CD4-positive, alpha-beta T cell treated with Interleukin-4 for 4 hours (primary cell): ENCODE measurements around the gene PAX7.

Source experiments
- DNase-seq: peaks from one replicate; pipeline ENCODE4 v3.0.0-alpha.2; 2020

Gene PAX7

DNA sequence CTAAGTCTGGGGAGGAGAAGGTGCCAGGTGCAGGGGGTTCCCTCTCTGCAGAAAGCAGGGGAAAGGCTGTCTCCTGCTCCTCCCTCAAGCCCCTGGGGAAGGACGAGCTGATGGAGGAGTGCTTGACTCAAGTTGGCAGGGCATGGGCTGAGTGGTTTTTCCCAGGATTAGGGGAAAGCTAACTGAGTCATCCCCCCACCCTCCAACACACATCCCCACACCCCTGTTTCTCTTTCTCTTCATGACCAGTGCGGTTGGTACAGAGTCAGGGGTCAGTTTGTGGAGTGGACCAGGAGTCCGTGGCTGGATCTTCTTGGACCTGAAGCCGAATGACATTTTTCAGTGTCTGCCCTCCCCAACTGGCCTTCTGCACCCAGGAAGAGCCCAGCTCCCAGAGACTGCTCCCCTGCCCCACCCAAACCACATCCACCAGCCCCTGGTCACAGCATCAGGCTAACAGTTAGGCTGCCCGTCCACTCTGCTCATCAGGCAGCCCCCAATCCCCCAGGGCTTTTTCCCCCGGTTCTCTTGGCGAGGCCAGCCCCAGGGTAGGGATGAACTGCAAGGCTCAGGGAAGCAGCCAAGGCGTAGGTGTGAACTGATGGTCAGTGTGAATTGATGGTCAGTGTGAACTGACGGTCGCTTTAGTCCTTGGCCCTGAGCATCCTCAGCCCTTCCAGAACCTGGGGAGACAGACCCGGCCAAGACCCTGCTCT is 81.0 kb downstream of the PAX7 start:
- no peak for DNase-seq

DNA sequence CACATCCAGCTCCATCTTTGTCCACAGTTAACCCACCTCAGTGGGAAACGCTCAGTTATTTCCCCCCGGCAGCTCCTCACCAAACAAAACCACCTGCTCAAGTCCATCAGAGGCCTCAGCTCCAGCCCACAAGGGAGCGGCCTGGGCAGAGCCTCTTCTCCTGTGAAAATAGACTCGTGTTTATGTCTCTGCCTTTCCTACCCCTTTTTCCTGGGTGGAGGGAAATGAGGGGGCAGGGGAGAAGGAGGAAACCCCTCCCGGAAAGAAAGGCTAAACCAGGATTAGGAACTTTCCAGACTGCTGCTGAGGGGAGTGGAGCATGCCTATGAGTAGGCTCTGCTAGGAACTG is 81.6 kb downstream of the PAX7 start:
- DNase-seq = no peak

DNA sequence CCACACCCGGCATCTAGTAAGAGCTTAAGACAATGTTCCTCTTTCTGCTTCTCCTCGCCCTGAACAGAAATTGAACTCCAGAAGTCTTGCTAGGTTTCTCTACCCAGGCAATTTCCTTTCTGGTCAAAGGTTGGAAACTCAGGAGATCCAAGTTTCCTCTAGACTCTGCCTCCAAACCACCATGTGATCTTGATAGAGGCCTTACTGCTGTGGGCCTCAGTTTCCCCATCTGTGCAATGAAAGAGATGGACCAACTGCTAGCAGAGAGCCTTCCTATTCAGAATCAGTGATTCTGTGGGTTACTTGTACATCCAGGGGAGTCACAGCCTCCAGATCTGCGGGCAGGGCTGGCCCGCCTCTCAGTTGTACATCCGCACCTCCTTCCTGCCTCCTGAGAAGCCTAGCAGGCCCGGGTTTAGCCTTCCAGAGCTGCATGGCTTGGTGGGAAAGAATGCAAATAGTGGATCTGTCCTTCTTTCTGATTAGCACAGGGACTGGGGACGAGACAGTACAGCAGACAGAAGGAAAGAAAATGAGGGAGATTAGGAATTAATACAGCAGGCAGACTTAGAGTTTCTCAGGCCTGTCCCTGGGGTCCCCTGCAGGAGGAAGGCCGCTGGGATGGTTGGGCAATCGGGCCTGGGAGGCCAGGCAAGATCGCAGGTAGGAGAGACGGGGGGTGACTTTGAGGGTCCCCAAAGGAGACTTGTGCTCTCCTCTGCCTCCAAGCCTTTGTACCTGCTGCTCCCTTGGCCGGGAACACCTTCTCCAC is 83.9 kb downstream of the PAX7 start:
- no peak for DNase-seq

DNA sequence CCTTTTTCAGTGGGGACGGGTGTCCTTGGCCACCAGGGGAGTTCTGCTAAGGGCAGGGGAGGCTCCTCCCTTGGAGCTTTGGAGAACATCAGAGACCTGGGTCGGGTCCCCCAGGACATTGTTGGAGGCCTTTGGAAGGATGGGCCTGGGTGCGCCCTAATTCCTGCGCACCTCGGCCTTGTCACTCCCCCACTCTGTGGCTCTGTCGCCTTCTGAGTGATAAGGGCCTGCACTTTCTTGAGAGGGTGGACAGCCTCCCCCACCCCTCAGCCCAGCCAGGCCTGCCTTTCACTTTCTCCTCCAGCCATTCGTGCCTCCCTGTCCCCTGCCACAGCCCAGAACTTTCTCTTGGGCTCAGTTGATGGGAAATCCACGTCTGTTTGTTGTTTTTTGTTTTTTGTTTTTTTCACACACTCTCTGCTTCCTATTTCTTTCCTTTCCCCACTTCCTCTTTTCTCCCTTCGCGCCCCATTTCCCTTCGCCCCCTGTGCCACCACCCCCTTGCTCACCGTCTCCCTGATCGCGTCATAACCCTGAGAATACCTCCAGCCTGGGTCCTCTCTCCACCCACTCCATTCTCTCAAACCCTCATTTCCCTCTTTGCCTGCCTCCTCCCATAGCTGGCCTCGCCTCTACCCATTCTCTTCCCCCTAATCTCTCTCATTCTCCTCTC is 85.6 kb downstream of the PAX7 start:
- DNase-seq = no peak

DNA sequence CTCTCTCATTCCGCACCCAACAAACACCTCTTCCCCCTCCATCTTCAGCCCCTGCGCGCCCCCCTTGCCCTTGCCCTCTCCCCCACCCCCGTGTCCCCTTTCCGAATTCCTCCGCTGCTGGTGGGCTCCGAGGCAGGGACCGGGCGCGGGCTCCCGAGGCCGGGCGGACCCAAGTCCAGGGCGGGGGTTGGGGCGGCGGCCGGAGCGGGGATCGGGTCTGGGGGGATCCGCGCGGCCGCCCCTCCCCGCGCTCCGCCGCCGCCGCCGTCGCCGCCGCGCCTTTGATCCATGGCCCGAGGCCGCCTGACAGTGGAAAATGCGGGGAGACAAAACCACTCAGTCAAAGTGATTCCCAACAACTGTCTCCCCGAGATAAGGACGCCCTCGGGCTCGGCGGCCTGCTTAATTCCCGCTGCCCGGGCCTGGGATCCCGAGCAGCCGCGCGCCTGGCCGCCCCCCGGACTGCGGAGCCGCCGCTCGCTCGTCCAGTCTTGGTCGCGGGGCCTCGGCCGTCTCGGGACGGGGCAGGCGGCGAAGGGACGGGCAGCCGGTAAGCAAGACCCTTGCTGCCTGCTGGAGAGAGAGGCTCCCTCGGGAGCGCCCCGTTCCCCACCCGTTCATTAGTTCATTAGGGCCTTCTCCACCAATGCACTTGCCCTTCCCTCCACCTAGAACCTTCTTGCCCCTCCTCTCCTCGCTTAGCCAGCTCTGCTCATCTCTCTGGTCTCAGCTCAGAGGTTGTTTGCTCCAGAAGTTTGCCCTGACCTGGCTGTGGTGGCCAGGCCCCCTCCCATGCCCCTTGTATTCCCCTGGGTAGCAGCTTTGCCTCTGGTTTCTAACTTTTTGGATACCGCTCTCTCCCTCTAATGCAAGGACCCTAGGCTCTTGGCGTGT is 86.4 kb downstream of the PAX7 start:
- DNase-seq = no peak

DNA sequence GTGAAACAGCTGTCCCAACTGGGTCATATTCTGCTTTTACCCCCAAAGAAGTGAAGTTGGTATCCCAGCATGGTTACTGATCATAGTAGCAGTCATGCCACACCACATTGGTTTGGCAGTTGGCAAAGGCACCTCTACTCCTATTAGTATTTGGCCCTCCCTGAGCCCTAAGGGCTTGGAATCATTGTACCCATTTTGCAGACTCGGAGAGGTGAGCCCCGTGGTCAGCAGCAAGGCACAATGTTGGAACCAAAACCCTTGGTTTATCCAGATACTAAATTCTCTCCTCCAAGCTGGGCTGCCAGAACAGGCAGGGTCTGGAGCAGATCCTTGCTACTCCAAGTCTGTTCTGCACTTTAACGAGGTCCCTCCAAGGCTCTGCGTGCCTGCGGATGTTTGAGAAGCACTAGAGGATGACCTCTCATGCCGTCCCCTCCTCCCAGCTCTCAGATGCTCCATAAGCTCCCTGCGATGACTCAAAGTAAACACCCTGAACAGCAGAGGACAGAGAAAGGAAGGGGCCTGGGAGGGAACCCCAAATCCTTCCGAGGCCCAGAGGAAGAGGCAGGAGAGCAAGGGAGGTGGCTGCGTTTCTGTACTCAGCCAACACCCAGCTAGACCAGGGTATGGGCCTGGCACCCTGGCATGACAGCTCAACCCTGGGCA is 89.3 kb downstream of the PAX7 start:
- DNase-seq = no peak

DNA sequence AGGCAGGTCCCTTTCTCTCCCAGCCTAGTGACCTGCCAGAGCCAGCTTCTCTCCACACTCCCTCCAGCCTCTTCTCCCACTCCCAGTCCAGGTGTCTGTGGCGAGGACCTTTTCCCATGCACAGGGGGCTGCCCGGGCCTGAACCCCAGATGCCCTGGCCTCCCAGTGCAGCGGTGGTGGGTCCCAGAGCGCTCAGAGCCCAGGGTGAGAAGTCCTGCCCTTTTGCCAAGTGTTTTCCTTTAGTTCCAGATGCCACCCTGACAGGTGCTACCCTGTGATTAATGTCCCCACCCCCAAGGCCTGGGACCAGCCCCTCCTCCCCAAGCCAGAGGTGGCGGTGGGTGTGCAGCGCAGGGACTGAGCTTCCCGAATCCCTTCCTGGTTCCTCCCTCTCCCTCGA is 90.4 kb downstream of the PAX7 start:
- DNase-seq = no peak

DNA sequence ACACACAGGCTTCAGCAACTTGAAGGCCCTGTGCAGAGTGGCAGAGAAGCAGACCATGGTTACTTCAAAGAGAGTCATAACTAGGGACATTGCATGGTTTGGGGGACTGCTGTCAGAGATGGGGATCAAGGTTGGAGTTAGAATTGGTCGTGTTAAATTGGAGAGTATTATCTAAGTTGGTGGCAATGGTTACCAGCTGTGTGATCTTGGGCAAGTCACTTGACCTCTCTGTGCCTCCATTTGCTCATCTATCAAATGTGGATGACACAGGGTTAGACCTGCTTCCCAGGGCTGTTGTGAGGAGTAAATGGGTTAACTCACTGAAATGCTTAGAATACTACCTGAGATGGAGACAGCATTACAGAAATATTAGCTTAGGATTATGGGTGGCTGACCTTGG is 91.1 kb downstream of the PAX7 start:
- DNase-seq = no peak

DNA sequence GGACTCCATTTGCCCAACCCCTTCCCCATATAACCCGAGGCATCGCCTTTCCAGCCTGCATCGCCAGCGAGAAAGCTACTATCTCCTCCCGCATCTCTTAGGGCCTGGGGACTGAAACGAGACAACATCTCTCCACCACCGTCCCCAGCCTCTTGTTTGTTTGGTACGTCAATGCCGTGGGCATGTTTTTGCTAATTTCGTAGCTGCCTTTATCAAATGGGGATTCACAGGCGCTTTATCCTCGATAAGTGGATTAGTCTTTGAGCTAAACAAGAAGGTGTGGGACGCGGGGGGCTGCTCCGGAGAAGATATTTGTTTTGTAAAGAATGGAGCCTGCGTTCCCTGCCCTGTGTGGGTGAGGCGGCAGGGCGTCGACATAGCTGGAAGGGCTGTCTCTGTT is 91.6 kb downstream of the PAX7 start:
- DNase-seq = no peak

DNA sequence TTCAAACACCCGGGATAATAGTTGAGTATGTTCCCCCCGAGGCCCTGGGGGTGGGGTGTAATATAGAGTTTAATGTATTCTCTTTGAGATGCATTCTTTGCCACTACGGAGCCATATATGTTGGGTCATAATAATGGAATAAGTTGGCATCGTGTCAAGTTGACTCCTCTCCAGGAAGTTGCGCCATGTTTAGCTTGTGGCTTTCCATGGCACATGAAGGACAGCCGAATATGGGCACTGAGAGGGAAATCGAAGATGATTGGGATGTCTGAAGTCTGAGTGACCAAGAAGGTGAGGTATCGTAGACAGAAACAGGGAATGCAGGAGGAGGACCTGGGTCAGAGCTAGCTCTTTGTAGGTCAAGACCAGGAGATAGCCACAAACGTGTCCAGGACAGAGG is 92.6 kb downstream of the PAX7 start:
- no peak for DNase-seq

DNA sequence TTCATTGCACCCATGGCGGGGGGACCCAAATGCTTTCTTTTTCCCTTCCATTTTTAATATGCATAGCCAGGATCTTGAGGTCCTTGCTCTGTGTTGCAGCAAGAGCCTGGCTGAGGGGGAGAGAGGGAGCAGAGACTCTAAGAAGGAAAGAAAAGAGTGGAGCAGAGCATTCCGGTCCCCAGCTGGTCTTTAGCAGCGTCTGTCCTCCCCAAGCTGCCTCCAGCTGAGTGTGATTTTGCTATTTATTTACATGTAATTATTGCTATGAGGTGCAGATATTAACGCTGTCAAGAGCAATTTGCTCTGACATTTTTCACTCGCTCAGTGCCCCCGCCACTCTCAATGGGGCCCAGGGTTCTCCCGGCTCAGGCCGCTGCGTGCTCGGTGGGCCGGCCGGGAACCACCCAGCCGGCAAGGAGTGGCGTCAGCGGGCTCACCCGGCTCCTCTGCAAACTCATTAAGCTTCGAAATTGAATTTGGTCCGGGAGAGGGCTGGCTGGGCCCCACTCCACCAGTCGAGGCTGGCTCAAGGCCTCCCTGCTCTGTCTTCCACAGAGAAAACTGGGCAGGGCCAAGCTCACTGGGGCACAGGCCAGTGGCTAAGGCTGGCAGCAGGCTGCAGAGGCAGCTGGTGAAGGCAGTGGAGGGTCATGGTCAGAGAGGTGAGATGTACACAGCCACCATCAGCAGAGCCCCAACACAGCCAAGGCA is 93.2 kb downstream of the PAX7 start:
- no peak for DNase-seq

DNA sequence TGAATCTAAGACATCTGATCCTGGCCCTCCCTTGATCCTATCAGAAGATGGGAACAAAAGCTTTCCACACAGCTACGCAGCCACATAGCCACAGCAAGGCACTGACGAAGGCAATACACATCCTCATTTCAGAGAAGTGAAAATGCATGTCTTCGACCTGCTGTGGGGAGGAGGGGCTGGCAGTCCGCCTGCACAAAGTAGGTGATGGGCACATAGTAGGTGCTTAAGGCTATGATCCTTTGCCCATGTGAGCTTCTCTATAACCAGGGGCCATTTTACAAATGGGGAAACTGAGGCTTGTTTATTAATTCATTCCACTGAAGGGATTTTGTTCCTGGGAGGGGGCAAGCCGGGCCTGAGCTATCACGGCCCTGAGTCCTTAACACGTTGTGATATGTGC is 94.2 kb downstream of the PAX7 start:
- DNase-seq = no peak

DNA sequence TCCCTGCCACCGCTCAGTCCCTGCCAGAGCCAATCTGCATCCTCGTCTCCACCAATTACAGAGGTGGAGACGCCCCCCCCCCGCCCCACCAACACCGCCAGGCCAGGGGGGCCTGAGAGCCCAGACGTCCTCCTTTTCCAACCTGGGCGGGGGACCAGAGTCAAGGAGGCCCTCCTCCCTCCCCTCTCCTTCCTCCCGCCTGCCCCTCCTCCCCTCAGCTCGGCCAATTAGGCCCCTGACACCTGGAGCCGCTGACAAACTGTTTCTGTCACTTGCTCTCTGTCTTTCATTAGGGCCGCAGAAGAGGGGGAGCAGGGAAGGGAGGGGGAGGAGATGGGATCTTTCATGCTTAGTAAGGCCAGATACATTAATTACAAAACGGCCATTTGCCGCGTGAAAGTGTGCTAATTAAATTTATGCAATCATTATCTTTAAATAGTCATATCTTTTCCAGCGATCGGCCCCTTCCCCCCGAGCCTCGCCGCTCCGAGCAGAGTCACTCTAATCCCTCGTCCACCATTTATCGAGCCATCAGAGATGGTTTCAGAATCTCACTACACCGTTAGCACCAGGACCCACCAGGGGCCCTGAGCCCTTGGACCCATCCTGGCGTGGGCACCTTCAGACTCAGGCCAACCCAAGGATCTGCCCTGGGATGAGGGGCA is 94.7 kb downstream of the PAX7 start:
- DNase-seq = no peak

DNA sequence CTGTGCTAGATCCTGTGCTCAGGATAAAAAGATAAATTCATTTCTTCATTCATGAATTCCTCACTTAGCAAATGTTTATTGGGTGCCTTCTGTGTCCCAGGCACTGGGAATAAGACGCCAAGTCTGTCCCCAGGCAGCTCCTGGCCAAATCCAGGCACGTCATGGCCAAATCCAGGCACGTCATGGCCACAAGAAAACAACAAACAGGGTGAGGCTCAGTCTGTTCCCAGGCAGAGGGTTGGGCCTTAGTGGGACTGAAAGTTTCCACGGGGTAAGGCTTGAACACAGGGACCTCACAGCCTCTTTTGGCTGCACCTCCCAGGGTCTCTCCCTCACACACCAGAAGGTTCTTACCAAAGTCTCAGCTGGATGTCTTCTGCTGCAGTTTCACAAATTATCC is 95.7 kb downstream of the PAX7 start:
- DNase-seq = no peak

DNA sequence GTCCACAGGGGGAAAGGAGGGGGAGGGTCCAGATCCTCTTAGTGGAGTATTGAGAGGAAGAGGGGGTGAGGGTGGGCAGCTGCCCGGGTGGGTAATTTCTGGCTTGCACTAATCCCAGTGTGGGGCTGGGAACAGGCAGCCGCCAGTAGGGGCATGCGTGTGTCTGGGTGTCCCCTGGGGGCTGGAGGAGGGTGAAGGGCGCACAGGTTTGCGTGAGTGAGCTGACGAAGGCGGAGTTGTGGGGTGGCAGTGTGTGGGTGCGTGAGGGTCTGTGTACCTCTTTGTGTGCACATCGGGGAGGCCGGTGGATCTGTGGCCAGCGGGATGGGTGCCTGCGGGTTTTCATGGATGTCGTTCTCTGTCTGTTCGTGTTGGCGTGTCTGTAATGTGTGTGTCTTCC is 97.3 kb downstream of the PAX7 start:
- no peak for DNase-seq

DNA sequence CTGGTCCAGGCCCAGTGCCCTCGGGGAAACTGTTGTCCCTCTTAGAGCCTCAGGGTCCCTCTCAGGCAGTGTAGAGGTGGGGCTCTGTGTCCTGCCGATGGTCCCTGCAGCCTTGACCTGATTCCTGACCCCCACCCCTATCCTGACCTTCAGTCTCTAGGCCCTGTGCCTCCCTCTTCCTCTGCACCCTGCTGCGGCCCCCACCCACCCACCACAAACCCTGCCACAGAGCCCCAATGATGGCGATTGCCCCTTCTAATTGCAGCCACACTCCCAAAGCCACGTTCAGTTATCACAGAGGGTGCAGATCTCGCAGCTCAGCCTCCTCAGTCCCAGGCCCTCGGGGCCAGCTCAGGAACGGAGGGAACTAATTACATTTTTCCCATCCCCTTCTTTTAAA is 99.7 kb downstream of the PAX7 start:
- DNase-seq = no peak

DNA sequence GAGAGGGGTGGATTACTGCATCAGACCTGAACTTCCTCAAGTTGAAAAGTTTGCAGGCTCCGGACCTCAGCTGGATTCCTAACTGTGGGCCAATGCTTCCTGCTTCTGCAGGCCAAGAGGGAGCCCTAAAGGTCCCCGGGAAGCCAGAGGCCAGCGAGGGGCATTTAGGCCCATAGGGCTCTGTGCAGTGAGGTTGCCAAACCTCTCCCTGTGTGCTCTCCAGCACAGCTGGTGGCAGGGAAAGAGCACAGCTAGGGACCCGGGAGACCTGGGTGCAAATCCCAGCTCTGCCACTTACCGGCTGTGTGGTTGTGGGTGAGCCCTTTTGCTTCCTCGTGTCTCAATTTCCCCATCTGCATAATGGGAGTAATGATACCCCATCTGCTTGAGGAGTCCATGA is 100.5 kb downstream of the PAX7 start:
- no peak for DNase-seq

DNA sequence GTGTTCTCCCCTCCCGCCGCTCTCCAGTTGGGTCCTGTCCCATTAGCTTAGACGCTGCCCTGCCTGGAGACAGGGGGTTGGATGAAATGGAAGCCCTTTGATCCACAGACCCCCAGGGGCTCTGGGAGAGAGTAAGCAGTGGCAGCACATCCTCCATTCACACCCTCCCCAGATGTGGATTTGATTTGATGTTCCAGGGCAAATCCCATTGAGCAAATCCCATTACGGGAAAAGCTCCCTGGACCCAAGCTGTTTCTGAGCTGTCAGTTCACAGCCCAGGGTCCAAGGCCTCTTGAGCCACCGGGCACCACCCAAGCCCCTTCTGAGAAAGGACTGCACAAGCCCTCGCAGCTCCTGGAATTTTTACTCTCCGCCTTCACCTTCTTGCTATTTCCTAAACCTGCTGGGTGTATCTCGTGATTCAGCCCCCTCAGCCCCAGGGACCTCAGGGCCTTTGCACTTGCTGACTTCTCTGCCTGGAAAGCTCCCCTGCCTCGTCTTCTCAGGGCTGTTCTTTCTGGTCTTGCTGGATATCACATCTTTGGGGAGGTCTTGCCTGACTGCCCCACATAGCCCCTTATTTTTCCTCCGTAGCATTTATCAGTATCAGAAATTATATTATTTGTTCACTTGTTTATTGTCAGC is 101.1 kb downstream of the PAX7 start:
- no peak for DNase-seq

DNA sequence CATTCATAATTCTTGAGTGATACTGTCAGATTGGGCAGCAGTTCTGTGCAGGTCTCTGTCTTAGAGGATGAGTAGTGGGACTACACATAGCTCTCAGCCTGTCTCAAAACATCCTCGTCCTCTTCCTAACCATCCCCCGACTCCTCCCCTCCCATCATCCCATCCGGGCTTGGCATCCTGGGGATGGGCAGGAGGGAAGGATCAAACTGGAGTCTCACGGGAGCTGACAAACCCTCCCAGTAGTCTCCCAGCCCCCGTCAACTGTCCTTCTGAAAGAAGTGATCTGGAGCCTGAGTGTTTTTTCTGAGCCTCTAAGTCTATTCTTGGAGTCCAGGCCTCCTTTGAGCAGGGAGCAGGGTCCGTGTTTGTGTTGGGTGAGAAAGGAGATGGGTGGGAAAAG is 102.0 kb downstream of the PAX7 start:
- no peak for DNase-seq

DNA sequence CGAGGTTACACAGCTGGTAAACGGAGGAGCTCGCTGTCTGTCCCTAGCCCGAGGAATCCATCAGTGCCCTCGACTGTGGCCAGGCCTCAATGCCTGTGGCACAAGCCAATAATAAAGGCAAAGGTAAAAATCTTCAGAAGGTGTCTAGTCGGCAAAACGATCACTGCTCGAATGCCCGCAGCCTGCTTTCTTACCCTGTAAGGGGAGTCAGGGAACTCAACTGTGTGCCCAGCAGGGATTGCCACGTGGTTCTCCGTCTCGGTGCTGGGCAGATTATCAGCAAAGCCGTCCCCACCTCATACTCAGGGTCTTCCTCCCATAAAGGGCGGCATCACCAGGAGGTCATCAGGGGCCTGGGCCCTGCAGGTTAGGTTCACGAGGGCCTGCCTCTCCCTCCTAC is 103.4 kb downstream of the PAX7 start:
- no peak for DNase-seq
